G401.6 (cell line): Measurements from ENCODE around the gene GBX2.
"Not testable (repeated sequence)": the region's sequence is repeated elsewhere in the genome, so short reads cannot be mapped to it uniquely, and the experiment has no call there.

Experiments used
- FAIRE-seq: peaks from 2 replicates; lab custom pipeline; 2012; peaks lifted over from hg19 to GRCh38; lab: Jason Lieb, UNC

The GBX2 gene

GRCh38 chr2:236155406-236155805 lies 12.8 kb downstream of the GBX2 start:
- no peak for FAIRE-seq

- FAIRE-seq, result no peak
Measured at GRCh38 chr2:236146436-236146835, 21.8 kb downstream of the GBX2 start.

GRCh38 chr2:236143811-236144210 lies 24.4 kb downstream of the GBX2 start:
- no peak for FAIRE-seq

- not testable (repeated sequence) for FAIRE-seq
Measured at GRCh38 chr2:236141616-236142015, 26.6 kb downstream of the GBX2 start.

- FAIRE-seq, result no peak
Measured at GRCh38 chr2:236137066-236137465, 31.1 kb downstream of the GBX2 start.

GRCh38 chr2:236136538-236136937 lies 31.6 kb downstream of the GBX2 start:
- no peak for FAIRE-seq

- FAIRE-seq, result no peak
Measured at GRCh38 chr2:236133410-236134012, 34.7 kb downstream of the GBX2 start.

- FAIRE-seq, result no peak
Measured at GRCh38 chr2:236131073-236131692, 37.0 kb downstream of the GBX2 start.

GRCh38 chr2:236130349-236130998 lies 37.7 kb downstream of the GBX2 start:
- FAIRE-seq, result no peak

GRCh38 chr2:236129935-236130334 lies 38.3 kb downstream of the GBX2 start:
- FAIRE-seq, result no peak

- no peak for FAIRE-seq
Measured at GRCh38 chr2:236128321-236128720, 39.9 kb downstream of the GBX2 start.

GRCh38 chr2:236127010-236127409 lies 41.2 kb downstream of the GBX2 start:
- FAIRE-seq, result no peak

- FAIRE-seq, result no peak
Measured at GRCh38 chr2:236125541-236125940, 42.6 kb downstream of the GBX2 start.

GRCh38 chr2:236124182-236124893 lies 43.8 kb downstream of the GBX2 start:
- FAIRE-seq, result no peak

GRCh38 chr2:236123716-236124115 lies 44.5 kb downstream of the GBX2 start:
- FAIRE-seq, result no peak

- FAIRE-seq, result no peak
Measured at GRCh38 chr2:236122236-236122635, 46.0 kb downstream of the GBX2 start.

- FAIRE-seq, result no peak
Measured at GRCh38 chr2:236121546-236121945, 46.6 kb downstream of the GBX2 start.

GRCh38 chr2:236120829-236121228 lies 47.4 kb downstream of the GBX2 start:
- FAIRE-seq, result no peak

- FAIRE-seq, result no peak
Measured at GRCh38 chr2:236120141-236120601, 48.0 kb downstream of the GBX2 start.

GRCh38 chr2:236119476-236119875 lies 48.7 kb downstream of the GBX2 start:
- FAIRE-seq, result no peak

GRCh38 chr2:236119003-236119402 lies 49.2 kb downstream of the GBX2 start:
- FAIRE-seq, result no peak

GRCh38 chr2:236117861-236118269 lies 50.3 kb downstream of the GBX2 start:
- no peak for FAIRE-seq

- no peak for FAIRE-seq
Measured at GRCh38 chr2:236117401-236117800, 50.8 kb downstream of the GBX2 start.
